RWPE2 (cell line): ENCODE data around the gene BAG1.

Experiments
- ATAC-seq: fragments of 200-7000 bp; cut with Tn5 transposase; 3 replicates; pipeline ENCODE4 v1.9.1; 2021; ENCODE audit warnings: low read depth
- DNase-seq: peaks from one replicate; pipeline ENCODE4 v3.0.0-alpha.2; 2020; ENCODE audit warnings: low spot score
- H3K27ac ChIP-seq: fragments of 450-650 bp; 2 replicates; pipeline ENCODE4 v1.5.1; 2017; ENCODE audit warnings: mild to moderate bottlenecking; ENCODE audit not compliant: poor library complexity, severe bottlenecking
- H3K27me3 ChIP-seq: fragments of 250-450 bp; sonication (Bioruptor Pico); 2 replicates; pipeline ENCODE4 v1.5.1; 2021; ENCODE audit warnings: mild to moderate bottlenecking, moderate library complexity; ENCODE audit not compliant: insufficient read depth, poor library complexity, severe bottlenecking
- H3K36me3 ChIP-seq: fragments of 250-450 bp; sonication (Bioruptor Pico); 2 replicates; pipeline ENCODE4 v1.5.1; 2020; ENCODE audit warnings: low read depth, mild to moderate bottlenecking, moderate library complexity
- H3K4me1 ChIP-seq: fragments of 250-450 bp; sonication (Bioruptor Pico); 2 replicates; pipeline ENCODE4 v1.5.1; 2021; ENCODE audit warnings: mild to moderate bottlenecking, moderate library complexity; ENCODE audit not compliant: insufficient read depth, poor library complexity, severe bottlenecking
- H3K4me3 ChIP-seq: fragments of 250-450 bp; sonication (Bioruptor Pico); 2 replicates; pipeline ENCODE4 v1.5.1; 2021; ENCODE audit warnings: mild to moderate bottlenecking, moderate library complexity; ENCODE audit not compliant: severe bottlenecking
- H3K9me3 ChIP-seq: fragments of 250-450 bp; sonication (Bioruptor Pico); 2 replicates; pipeline ENCODE4 v1.5.1; 2021; ENCODE audit warnings: mild to moderate bottlenecking, moderate library complexity; ENCODE audit not compliant: severe bottlenecking
- TF ChIP-seq, protein P1 (sequence below): fragments of 450-650 bp; IDR thresholded peaks from one replicate; pipeline ENCODE4 v1.5.1; 2017; ENCODE audit warnings: mild to moderate bottlenecking, moderate library complexity; ENCODE audit not compliant: poor library complexity, severe bottlenecking

The BAG1 gene

DNA sequence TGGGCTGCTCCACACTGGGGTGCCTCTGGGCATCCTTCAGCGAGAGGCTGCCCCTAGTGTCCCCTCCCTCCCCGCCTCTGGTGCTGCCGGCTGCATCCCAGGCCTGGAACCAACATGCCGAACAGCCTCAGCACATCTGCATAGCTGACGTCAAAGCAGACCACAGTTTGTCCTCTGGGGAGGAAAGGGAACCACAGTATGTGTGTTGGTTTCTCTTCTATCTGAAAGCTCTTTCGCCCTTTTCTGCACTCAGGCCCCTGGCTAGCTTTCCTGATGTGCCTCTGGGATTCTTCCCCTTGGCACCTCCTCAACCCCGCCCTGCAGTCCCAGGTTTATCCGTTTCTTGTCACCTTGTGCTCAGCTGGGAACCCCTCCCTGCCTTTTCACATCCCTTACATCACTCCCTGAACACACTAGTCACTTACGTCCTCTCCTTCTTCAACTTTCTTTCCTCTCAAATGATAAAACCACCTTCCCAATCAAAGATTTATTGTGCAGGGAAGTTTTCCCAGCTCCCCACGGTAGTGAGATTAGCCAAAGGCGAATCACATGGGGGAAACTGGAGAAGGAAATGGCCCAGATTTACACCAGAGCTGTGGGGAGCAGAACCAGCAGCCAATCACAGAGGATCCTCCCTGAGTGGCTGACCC, 61.8 kb downstream of the BAG1 start:
- H3K9me3 ChIP-seq: no peaks in the 10 kb centered on the region
- no peak for DNase-seq
- TF ChIP-seq, protein P1, sequence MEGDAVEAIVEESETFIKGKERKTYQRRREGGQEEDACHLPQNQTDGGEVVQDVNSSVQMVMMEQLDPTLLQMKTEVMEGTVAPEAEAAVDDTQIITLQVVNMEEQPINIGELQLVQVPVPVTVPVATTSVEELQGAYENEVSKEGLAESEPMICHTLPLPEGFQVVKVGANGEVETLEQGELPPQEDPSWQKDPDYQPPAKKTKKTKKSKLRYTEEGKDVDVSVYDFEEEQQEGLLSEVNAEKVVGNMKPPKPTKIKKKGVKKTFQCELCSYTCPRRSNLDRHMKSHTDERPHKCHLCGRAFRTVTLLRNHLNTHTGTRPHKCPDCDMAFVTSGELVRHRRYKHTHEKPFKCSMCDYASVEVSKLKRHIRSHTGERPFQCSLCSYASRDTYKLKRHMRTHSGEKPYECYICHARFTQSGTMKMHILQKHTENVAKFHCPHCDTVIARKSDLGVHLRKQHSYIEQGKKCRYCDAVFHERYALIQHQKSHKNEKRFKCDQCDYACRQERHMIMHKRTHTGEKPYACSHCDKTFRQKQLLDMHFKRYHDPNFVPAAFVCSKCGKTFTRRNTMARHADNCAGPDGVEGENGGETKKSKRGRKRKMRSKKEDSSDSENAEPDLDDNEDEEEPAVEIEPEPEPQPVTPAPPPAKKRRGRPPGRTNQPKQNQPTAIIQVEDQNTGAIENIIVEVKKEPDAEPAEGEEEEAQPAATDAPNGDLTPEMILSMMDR: no peak
- no peaks in the 10 kb centered on the region for H3K4me1 ChIP-seq
- no peak overlapping the region for H3K27ac ChIP-seq
- H3K4me3 ChIP-seq: no peak overlapping the region
- ATAC-seq: no peak
- H3K36me3 ChIP-seq: no peaks in the 10 kb centered on the region
- H3K27me3 ChIP-seq: no peaks in the 10 kb centered on the region
